Chondrocyte (in vitro differentiated cells): ENCODE measurements around the gene KIFAP3. TPM values are rescaled to one million over a fixed set of nuclear protein-coding genes. Genes with fewer than 3 reads are reported as not detected.

Experiments used
- DNase-seq: peaks from one replicate; pipeline ENCODE4 v3.0.0; 2021; ENCODE audit warnings: mixed read lengths, low spot score
- H3K27ac Mint-ChIP-seq: one replicate; pipeline ENCODE4 v1.8.0; 2021; ENCODE audit warnings: mild to moderate bottlenecking, moderate library complexity, mixed read lengths; ENCODE audit not compliant: unreplicated experiment
- H3K27me3 Mint-ChIP-seq: 2 replicates; pipeline ENCODE4 v1.8.0; 2021; ENCODE audit warnings: low read depth, mixed read lengths
- H3K36me3 Mint-ChIP-seq: 2 replicates; pipeline ENCODE4 v1.8.0; 2021; ENCODE audit warnings: low read depth, mixed read lengths
- H3K4me1 Mint-ChIP-seq: 2 replicates; pipeline ENCODE4 v1.8.0; 2021; ENCODE audit warnings: low read depth, mild to moderate bottlenecking, mixed read lengths
- H3K4me3 Mint-ChIP-seq: one replicate; pipeline ENCODE4 v1.8.0; 2021; ENCODE audit warnings: mild to moderate bottlenecking, moderate library complexity, mixed read lengths; ENCODE audit not compliant: unreplicated experiment
- H3K9me3 Mint-ChIP-seq: 2 replicates; pipeline ENCODE4 v1.8.0; 2021; ENCODE audit warnings: low read depth, mixed read lengths
- total RNA-seq: library from RNA; stranded (reverse); gene quantifications from 3 replicates; pipeline ENCODE4 v1.2.1, GENCODE V29; 2021
- TF ChIP-seq, protein P1 (sequence below): fragments of 200-600 bp; sonication (generic); IDR thresholded peaks from 2 replicates; pipeline ENCODE4 v1.5.0; 2021; ENCODE audit warnings: antibody characterized with exemption, mild to moderate bottlenecking, moderate library complexity

The KIFAP3 gene
- total RNA-seq, 1 donor from 2014 or later: 25.5 TPM

- Mint-ChIP-seq H3K36me3 (peaks cover 2% of the 10 kb centered on the region), H3K4me1 (peaks cover 36% of the 10 kb centered on the region), H3K9me3 (no peaks in the 10 kb centered on the region), H3K27me3 (peaks cover 8% of the 10 kb centered on the region), H3K4me3 (peak overlapping the region; percentile 82), H3K27ac (peak overlapping the region; percentile 73)
- TF ChIP-seq, protein P1, sequence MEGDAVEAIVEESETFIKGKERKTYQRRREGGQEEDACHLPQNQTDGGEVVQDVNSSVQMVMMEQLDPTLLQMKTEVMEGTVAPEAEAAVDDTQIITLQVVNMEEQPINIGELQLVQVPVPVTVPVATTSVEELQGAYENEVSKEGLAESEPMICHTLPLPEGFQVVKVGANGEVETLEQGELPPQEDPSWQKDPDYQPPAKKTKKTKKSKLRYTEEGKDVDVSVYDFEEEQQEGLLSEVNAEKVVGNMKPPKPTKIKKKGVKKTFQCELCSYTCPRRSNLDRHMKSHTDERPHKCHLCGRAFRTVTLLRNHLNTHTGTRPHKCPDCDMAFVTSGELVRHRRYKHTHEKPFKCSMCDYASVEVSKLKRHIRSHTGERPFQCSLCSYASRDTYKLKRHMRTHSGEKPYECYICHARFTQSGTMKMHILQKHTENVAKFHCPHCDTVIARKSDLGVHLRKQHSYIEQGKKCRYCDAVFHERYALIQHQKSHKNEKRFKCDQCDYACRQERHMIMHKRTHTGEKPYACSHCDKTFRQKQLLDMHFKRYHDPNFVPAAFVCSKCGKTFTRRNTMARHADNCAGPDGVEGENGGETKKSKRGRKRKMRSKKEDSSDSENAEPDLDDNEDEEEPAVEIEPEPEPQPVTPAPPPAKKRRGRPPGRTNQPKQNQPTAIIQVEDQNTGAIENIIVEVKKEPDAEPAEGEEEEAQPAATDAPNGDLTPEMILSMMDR: no peak
- no peak for DNase-seq
Observed at GRCh38 chr1:169892927-169893644, 181.4 kb downstream of the KIFAP3 start.

- no peak for DNase-seq
- peaks cover 36% of the 10 kb centered on the region for H3K4me1 Mint-ChIP-seq
Observed at GRCh38 chr1:169892176-169892926, 182.1 kb downstream of the KIFAP3 start.

GRCh38 chr1:169891539-169891885, 183.0 kb downstream of the KIFAP3 start:
- TF ChIP-seq, protein P1: no peak
- peaks cover 2% of the 10 kb centered on the region for H3K36me3 Mint-ChIP-seq
- peaks cover 36% of the 10 kb centered on the region for H3K4me1 Mint-ChIP-seq
- no peak for DNase-seq
- peak overlapping the region; percentile 79 for H3K27ac Mint-ChIP-seq
- peaks cover 2% of the 10 kb centered on the region for H3K27me3 Mint-ChIP-seq
- H3K9me3 Mint-ChIP-seq: no peaks in the 10 kb centered on the region
- no peak overlapping the region for H3K4me3 Mint-ChIP-seq

More at GRCh38 chr1:169892176-169892926, 182.1 kb downstream of the KIFAP3 start:
- Mint-ChIP-seq H3K9me3 (no peaks in the 10 kb centered on the region), H3K4me3 (peak overlapping the region; percentile 82), H3K27ac (peak overlapping the region; percentile 73), H3K36me3 (peaks cover 2% of the 10 kb centered on the region), H3K27me3 (peaks cover 8% of the 10 kb centered on the region)
- TF ChIP-seq, protein P1: no peak

- peaks cover 36% of the 10 kb centered on the region for H3K4me1 Mint-ChIP-seq
- no peaks in the 10 kb centered on the region for H3K27me3 Mint-ChIP-seq
- no peak overlapping the region for H3K4me3 Mint-ChIP-seq
- no peaks in the 10 kb centered on the region for H3K9me3 Mint-ChIP-seq
- DNase-seq: no peak
- H3K36me3 Mint-ChIP-seq: peaks cover 2% of the 10 kb centered on the region
- H3K27ac Mint-ChIP-seq: peak overlapping the region; percentile 79
- TF ChIP-seq, protein P1: no peak
Observed at GRCh38 chr1:169890761-169891538, 183.5 kb downstream of the KIFAP3 start.

GRCh38 chr1:169889871-169890270, 184.6 kb downstream of the KIFAP3 start:
- no peak for DNase-seq
- Mint-ChIP-seq H3K4me3 (no peak overlapping the region), H3K9me3 (no peaks in the 10 kb centered on the region), H3K27ac (no peak overlapping the region), H3K4me1 (peaks cover 43% of the 10 kb centered on the region), H3K36me3 (peaks cover 2% of the 10 kb centered on the region), H3K27me3 (no peaks in the 10 kb centered on the region)
- TF ChIP-seq, protein P1: no peak
